Spinal cord (tissue), 10 donors: ENCODE results near the gene SPARC. TPM values are rescaled to one million over a fixed set of nuclear protein-coding genes. Genes with fewer than 3 reads are reported as not detected.
"Not testable (repeated sequence)": the region's sequence is repeated elsewhere in the genome, so short reads cannot be mapped to it uniquely, and the experiment has no call there.

Source experiments
- DNase-seq, 6 donors: peaks; one replicate each; pipeline versions ENCODE4 v3.0.0 to v3.0.0-alpha.2; 2013 to 2015; ENCODE audit warnings: low spot score in 6 of 6, low read depth in 4 of 6
- H3K27ac ChIP-seq: one replicate; pipeline ENCODE4 v1.5.1; 2013; ENCODE audit warnings: low read depth, low read length, control low read depth
- H3K27me3 ChIP-seq: one replicate; pipeline ENCODE4 v1.6.1; 2013; ENCODE audit warnings: low read length; ENCODE audit not compliant: control insufficient read depth, insufficient read depth
- H3K36me3 ChIP-seq: one replicate; pipeline ENCODE4 v1.6.1; 2013; ENCODE audit warnings: low read length; ENCODE audit not compliant: control insufficient read depth, insufficient read depth
- H3K4me1 ChIP-seq: one replicate; pipeline ENCODE4 v1.6.1; 2013; ENCODE audit warnings: low read length; ENCODE audit not compliant: control insufficient read depth, insufficient read depth
- H3K4me3 ChIP-seq: one replicate; pipeline ENCODE4 v1.5.1; 2013; ENCODE audit warnings: low read depth, low read length, control low read depth
- H3K9me3 ChIP-seq: one replicate; pipeline ENCODE4 v1.6.1; 2013; ENCODE audit warnings: low read length; ENCODE audit not compliant: control insufficient read depth, insufficient read depth
- WGBS: methylation state at CpG from one replicate; pipeline ENCODE4 v1.1.5; 2013; ENCODE audit warnings: missing lambda C conversion rate; ENCODE audit not compliant: insufficient coverage; 5-methylcytosine and 5-hydroxymethylcytosine counted together
- long read RNA-seq, 4 donors: transcript quantifications; one replicate each; lab custom pipeline, GENCODE V29; 2026
- polyA plus RNA-seq, 2 donors: library from polyadenylated mRNA; unstranded; fragments of 120-200 nt; gene quantifications; one replicate each; pipeline ENCODE4 v1.2.1, GENCODE V29; 2013; ENCODE audit not compliant: insufficient read length in 2 of 2
- total RNA-seq, 2 donors: library from RNA; depleted of rRNA in 1 of 2; stranded (reverse); fragments of 120-200 nt in 1 of 2; fragments of >200 nt in 1 of 2; gene quantifications; one replicate each; pipeline versions ENCODE4 v1.2.3 to v1.2.4, GENCODE V29; 2013 to 2014
- donor health status: healthy.

SPARC gene
- total RNA-seq (1,000 to 10,000 TPM; 2,298 to 4,374 TPM), polyA plus RNA-seq (1,000 to 10,000 TPM; 1,307 to 2,283 TPM)
- long read RNA-seq, donor 1, transcript SPARC-202 (4 exons, 1,598 nt) = minor isoform, 8 of 560 reads
- long read RNA-seq, donor 1, transcript SPARC-203 (4 exons, 864 nt) = minor isoform, 5 of 560 reads
- long read RNA-seq, donor 1, transcript SPARC-201 (10 exons, 3,701 nt) = major isoform, 337 of 560 reads
- long read RNA-seq, donor 1, partial matches to known transcripts = 124 of 560 reads
- long read RNA-seq, donor 1, other reads (novel, unspliced or antisense) = 86 of 560 reads
- long read RNA-seq, donor 2, transcript SPARC-201 (10 exons, 3,701 nt) = major isoform, 69 of 129 reads
- long read RNA-seq, donor 2, partial matches to known transcripts = 45 of 129 reads
- long read RNA-seq, donor 2, other reads (novel, unspliced or antisense) = 9 of 129 reads
- long read RNA-seq, donor 3, transcript SPARC-201 (10 exons, 3,701 nt) = major isoform, 155 of 310 reads
- long read RNA-seq, donor 3, transcript SPARC-203 (4 exons, 864 nt) = minor isoform, 9 of 310 reads
- long read RNA-seq, donor 3, partial matches to known transcripts = 128 of 310 reads
- long read RNA-seq, donor 3, other reads (novel, unspliced or antisense) = 15 of 310 reads
- long read RNA-seq, donor 4, transcript SPARC-202 (4 exons, 1,598 nt) = minor isoform, 15 of 539 reads
- long read RNA-seq, donor 4, transcript SPARC-201 (10 exons, 3,701 nt) = major isoform, 287 of 539 reads
- long read RNA-seq, donor 4, partial matches to known transcripts = 205 of 539 reads
- long read RNA-seq, donor 4, other reads (novel, unspliced or antisense) = 27 of 539 reads

- DNase-seq = peak in 5 of 6 donors; percentile 17 to 88 (median 56)
Observed at GRCh38 chr5:151686674-151687407, at the start of gene SPARC. Gene SPARC (minus strand): TSS chr5:151686915. CDS start chr5:151676188, 10,727 bp downstream.

GRCh38 chr5:151735646-151736045, 48.9 kb upstream of the SPARC start:
- no peaks in the 10 kb centered on the region for H3K27me3 ChIP-seq
- WGBS = no CpG with 5 or more reads among the region's 1 CpG
- no peak for DNase-seq
- no peaks in the 10 kb centered on the region for H3K36me3 ChIP-seq
- H3K9me3 ChIP-seq = no peaks in the 10 kb centered on the region
- H3K27ac ChIP-seq = no peak overlapping the region
- H3K4me3 ChIP-seq = no peak overlapping the region
- peaks cover 11% of the 10 kb centered on the region for H3K4me1 ChIP-seq

More at GRCh38 chr5:151686674-151687407, at the start of gene SPARC:
- H3K27ac ChIP-seq = peak within 1 kb of the TSS; percentile 98
- WGBS = 8% methylated on average over 15 of the region's 22 CpGs
- H3K4me1 ChIP-seq = peaks cover 24% of the 10 kb centered on the region
- H3K4me3 ChIP-seq = peak within 1 kb of the TSS; percentile 93
- H3K27me3 ChIP-seq = no peaks in the 10 kb centered on the region
- H3K36me3 ChIP-seq = no peaks in the 10 kb centered on the region
- no peaks in the 10 kb centered on the region for H3K9me3 ChIP-seq

GRCh38 chr5:151734064-151734408, 47.3 kb upstream of the SPARC start:
- Histone ChIP-seq H3K27ac (no peak overlapping the region), H3K27me3 (no peaks in the 10 kb centered on the region), H3K4me3 (no peak overlapping the region), H3K4me1 (no peaks in the 10 kb centered on the region), H3K36me3 (no peaks in the 10 kb centered on the region), H3K9me3 (no peaks in the 10 kb centered on the region)
- 96% methylated on average over 3 of the region's 3 CpGs for WGBS
- DNase-seq = no peak

GRCh38 chr5:151733358-151734063, 46.8 kb upstream of the SPARC start:
- Histone ChIP-seq H3K27ac (no peak overlapping the region), H3K4me3 (no peak overlapping the region), H3K9me3 (no peaks in the 10 kb centered on the region), H3K27me3 (no peaks in the 10 kb centered on the region), H3K36me3 (no peaks in the 10 kb centered on the region), H3K4me1 (no peaks in the 10 kb centered on the region)
- no peak for DNase-seq
- WGBS = 93% methylated on average over 3 of the region's 9 CpGs

- Histone ChIP-seq H3K36me3 (no peaks in the 10 kb centered on the region), H3K9me3 (no peaks in the 10 kb centered on the region), H3K4me3 (no peak overlapping the region), H3K27me3 (no peaks in the 10 kb centered on the region), H3K27ac (no peak overlapping the region), H3K4me1 (no peaks in the 10 kb centered on the region)
- WGBS = 100% methylated on average over 3 of the region's 7 CpGs
- DNase-seq = no peak
Observed at GRCh38 chr5:151730381-151730780, 43.7 kb upstream of the SPARC start.

GRCh38 chr5:151729597-151729996, 42.9 kb upstream of the SPARC start:
- not testable (repeated sequence) for H3K27me3 ChIP-seq, H3K27ac ChIP-seq, H3K9me3 ChIP-seq, H3K4me3 ChIP-seq, H3K36me3 ChIP-seq, DNase-seq, H3K4me1 ChIP-seq
- 60% methylated on average over 2 of the region's 5 CpGs for WGBS

GRCh38 chr5:151724360-151724759, 37.6 kb upstream of the SPARC start:
- Histone ChIP-seq H3K36me3 (no peaks in the 10 kb centered on the region), H3K9me3 (no peaks in the 10 kb centered on the region), H3K27me3 (no peaks in the 10 kb centered on the region), H3K27ac (no peak overlapping the region), H3K4me1 (no peaks in the 10 kb centered on the region), H3K4me3 (no peak overlapping the region)
- WGBS = 44% methylated on average over 2 of the region's 2 CpGs
- peak in 1 of 6 donors; percentile 72 for DNase-seq

- Histone ChIP-seq H3K4me1 (no peaks in the 10 kb centered on the region), H3K27me3 (no peaks in the 10 kb centered on the region), H3K27ac (no peak overlapping the region), H3K4me3 (no peak overlapping the region), H3K36me3 (no peaks in the 10 kb centered on the region), H3K9me3 (no peaks in the 10 kb centered on the region)
- DNase-seq = no peak
Observed at GRCh38 chr5:151722546-151722945, 35.8 kb upstream of the SPARC start.

GRCh38 chr5:151721812-151722391, 35.2 kb upstream of the SPARC start:
- no peak overlapping the region for H3K4me3 ChIP-seq
- no peak for DNase-seq
- H3K4me1 ChIP-seq = no peaks in the 10 kb centered on the region
- H3K9me3 ChIP-seq = no peaks in the 10 kb centered on the region
- no peaks in the 10 kb centered on the region for H3K27me3 ChIP-seq
- no peaks in the 10 kb centered on the region for H3K36me3 ChIP-seq
- no peak overlapping the region for H3K27ac ChIP-seq
